HL-60/S4 treated with retinoic acid at 250 ng/mL for 4 days and 3 days (cell line): ENCODE data around the gene MYO16.
"Not testable (repeated sequence)": the region's sequence is repeated elsewhere in the genome, so short reads cannot be mapped to it uniquely, and the experiment has no call there.

ENCODE experiments used
- in situ Hi-C: fragments of 300-500 bp; cut with MboI; formaldehyde crosslinking; loops from 2 replicates; pipeline ENCODE4 v1.7.0; 2022; ENCODE audit warnings: low sequenced_read_pairs

MYO16 gene

GRCh38 chr13:109021558-109021957 is 392.1 kb downstream of the MYO16 start:
- in situ Hi-C loops: no loop called here

GRCh38 chr13:109024611-109025010 is 395.2 kb downstream of the MYO16 start:
- in situ Hi-C loops: no loop called here

- in situ Hi-C loops: no loop called here
These were observed 396.9 kb downstream of the MYO16 start for GRCh38 chr13:109026266-109026665.

- in situ Hi-C loops: no loop called here
These were observed 399.2 kb downstream of the MYO16 start for GRCh38 chr13:109028624-109029023.

- in situ Hi-C loops: no loop called here
These were observed 403.7 kb downstream of the MYO16 start for GRCh38 chr13:109033090-109033489.

GRCh38 chr13:109036078-109036780 is 406.8 kb downstream of the MYO16 start:
- in situ Hi-C loops: no loop called here

GRCh38 chr13:109043636-109044035 is 414.2 kb downstream of the MYO16 start:
- in situ Hi-C loops: no loop called here

GRCh38 chr13:109055850-109056249 is 426.4 kb downstream of the MYO16 start:
- in situ Hi-C loops: no loop called here

GRCh38 chr13:109058087-109058486 is 428.7 kb downstream of the MYO16 start:
- in situ Hi-C loops: no loop called here

- in situ Hi-C loops: no loop called here
These were observed 443.1 kb downstream of the MYO16 start for GRCh38 chr13:109072505-109072904.

GRCh38 chr13:109074436-109074835 is 445.0 kb downstream of the MYO16 start:
- in situ Hi-C loops: no loop called here

GRCh38 chr13:109074853-109075252 is 445.4 kb downstream of the MYO16 start:
- in situ Hi-C loops: no loop called here

- in situ Hi-C loops: no loop called here
These were observed 458.7 kb downstream of the MYO16 start for GRCh38 chr13:109087916-109088623.

GRCh38 chr13:109088624-109088917 is 459.2 kb downstream of the MYO16 start:
- in situ Hi-C loops: no loop called here

- in situ Hi-C loops: no loop called here
These were observed 461.4 kb downstream of the MYO16 start for GRCh38 chr13:109090796-109091195.

- in situ Hi-C loops: no loop called here
These were observed 461.8 kb downstream of the MYO16 start for GRCh38 chr13:109091249-109091648.

- in situ Hi-C loops: not testable (repeated sequence)
These were observed 462.8 kb downstream of the MYO16 start for GRCh38 chr13:109092186-109092585.

- in situ Hi-C loops: no loop called here
These were observed 464.6 kb downstream of the MYO16 start for GRCh38 chr13:109093998-109094397.

GRCh38 chr13:109095126-109095525 is 465.7 kb downstream of the MYO16 start:
- in situ Hi-C loops: no loop called here

GRCh38 chr13:109096101-109096500 is 466.7 kb downstream of the MYO16 start:
- in situ Hi-C loops: no loop called here

- in situ Hi-C loops: no loop called here
These were observed 471.4 kb downstream of the MYO16 start for GRCh38 chr13:109100705-109101304.

GRCh38 chr13:109101550-109102144 is 472.2 kb downstream of the MYO16 start:
- in situ Hi-C loops: no loop called here
